A673 (cell line): ENCODE results near the gene FCHSD2. TPM values are rescaled to one million over a fixed set of nuclear protein-coding genes. Genes with fewer than 3 reads are reported as not detected.

ENCODE experiments used
- BruUV-seq: library from RNA; stranded (reverse); fragments of 400-500 nt; replicated peaks from 2 replicates; lab custom pipeline; 2021; lab: Mats Ljungman, UMichigan
- CTCF ChIA-PET: fragments of 300-600 bp; sonication (Branson Sonifier 250); formaldehyde crosslinking; loops from one replicate; lab custom pipeline; 2022; ENCODE audit warnings: antibody characterized with exemption; lab: Charles Lee
- POLR2A ChIA-PET: fragments of 300-600 bp; sonication (Branson Sonifier 250); formaldehyde crosslinking; loops from one replicate; lab custom pipeline; 2022; ENCODE audit warnings: antibody characterized with exemption; ENCODE audit not compliant: low non-redundant PET; lab: Charles Lee
- DNase-seq: peaks from one replicate; pipeline ENCODE4 v3.0.0-alpha.2; 2015; ENCODE audit warnings: low spot score
- H3K27ac ChIP-seq: fragments of 200-600 bp; sonication (generic); 2 replicates; pipeline ENCODE4 v1.5.1; 2016; ENCODE audit warnings: mixed run types, low read depth, mild to moderate bottlenecking, mixed read lengths, antibody characterized with exemption, low read length; ENCODE audit not compliant: poor library complexity, severe bottlenecking
- H3K27me3 ChIP-seq: fragments of 200-600 bp; sonication (generic); replicated peaks from 2 replicates; pipeline ENCODE4 v1.6.1; 2017; ENCODE audit warnings: mixed run types, low read depth, mild to moderate bottlenecking, mixed read lengths, antibody characterized with exemption, low read length; ENCODE audit not compliant: insufficient read depth, poor library complexity
- H3K36me3 ChIP-seq: fragments of 200-600 bp; sonication (generic); 2 replicates; pipeline ENCODE4 v1.6.1; 2016; ENCODE audit warnings: mixed run types, mild to moderate bottlenecking, mixed read lengths, antibody characterized with exemption, low read length; ENCODE audit not compliant: insufficient read depth, poor library complexity, severe bottlenecking
- H3K4me1 ChIP-seq: fragments of 200-600 bp; sonication (generic); 2 replicates; pipeline ENCODE4 v1.6.1; 2017; ENCODE audit warnings: mixed run types, mild to moderate bottlenecking, mixed read lengths, antibody characterized with exemption, low read length; ENCODE audit not compliant: insufficient read depth, poor library complexity, severe bottlenecking
- H3K4me3 ChIP-seq: fragments of 200-600 bp; sonication (generic); 2 replicates; pipeline ENCODE4 v1.5.1; 2016; ENCODE audit warnings: low read depth, mixed run types, mild to moderate bottlenecking, mixed read lengths, low read length; ENCODE audit not compliant: poor library complexity, severe bottlenecking
- H3K9me3 ChIP-seq: fragments of 200-600 bp; sonication (generic); 2 replicates; pipeline ENCODE4 v1.6.1; 2016; ENCODE audit warnings: mixed run types, low read depth, mild to moderate bottlenecking, mixed read lengths, antibody characterized with exemption, low read length; ENCODE audit not compliant: poor library complexity, severe bottlenecking
- EZH2 ChIP-seq: fragments of 200-600 bp; sonication (generic); IDR thresholded peaks from 2 replicates; pipeline ENCODE4 v1.6.1; 2017; ENCODE audit warnings: borderline replicate concordance, low read depth, mild to moderate bottlenecking, mixed read lengths, antibody characterized with exemption, low read length; ENCODE audit not compliant: poor library complexity, severe bottlenecking
- intact Hi-C: fragments of 100-400 bp; cut with micrococcal nuclease; formaldehyde crosslinking; loops from one replicate; pipeline ENCODE4 v1.10.0; 2022; ENCODE audit not compliant: unreplicated experiment
- total RNA-seq: library from RNA; stranded (reverse); gene quantifications from 2 replicates; pipeline ENCODE4 v1.2.3, GENCODE V29; 2021
- TF ChIP-seq, protein P1 (sequence below): fragments of 300-800, 200-600 bp; sonication (generic); conservative IDR thresholded peaks from 2 replicates; pipeline ENCODE4 v1.5.1; 2017; ENCODE audit warnings: low read depth, mild to moderate bottlenecking, antibody characterized with exemption, low read length, moderate library complexity, mixed read lengths

The FCHSD2 gene
- total RNA-seq, 1 experiment from 2014 or later, result 44.7 TPM

DNA sequence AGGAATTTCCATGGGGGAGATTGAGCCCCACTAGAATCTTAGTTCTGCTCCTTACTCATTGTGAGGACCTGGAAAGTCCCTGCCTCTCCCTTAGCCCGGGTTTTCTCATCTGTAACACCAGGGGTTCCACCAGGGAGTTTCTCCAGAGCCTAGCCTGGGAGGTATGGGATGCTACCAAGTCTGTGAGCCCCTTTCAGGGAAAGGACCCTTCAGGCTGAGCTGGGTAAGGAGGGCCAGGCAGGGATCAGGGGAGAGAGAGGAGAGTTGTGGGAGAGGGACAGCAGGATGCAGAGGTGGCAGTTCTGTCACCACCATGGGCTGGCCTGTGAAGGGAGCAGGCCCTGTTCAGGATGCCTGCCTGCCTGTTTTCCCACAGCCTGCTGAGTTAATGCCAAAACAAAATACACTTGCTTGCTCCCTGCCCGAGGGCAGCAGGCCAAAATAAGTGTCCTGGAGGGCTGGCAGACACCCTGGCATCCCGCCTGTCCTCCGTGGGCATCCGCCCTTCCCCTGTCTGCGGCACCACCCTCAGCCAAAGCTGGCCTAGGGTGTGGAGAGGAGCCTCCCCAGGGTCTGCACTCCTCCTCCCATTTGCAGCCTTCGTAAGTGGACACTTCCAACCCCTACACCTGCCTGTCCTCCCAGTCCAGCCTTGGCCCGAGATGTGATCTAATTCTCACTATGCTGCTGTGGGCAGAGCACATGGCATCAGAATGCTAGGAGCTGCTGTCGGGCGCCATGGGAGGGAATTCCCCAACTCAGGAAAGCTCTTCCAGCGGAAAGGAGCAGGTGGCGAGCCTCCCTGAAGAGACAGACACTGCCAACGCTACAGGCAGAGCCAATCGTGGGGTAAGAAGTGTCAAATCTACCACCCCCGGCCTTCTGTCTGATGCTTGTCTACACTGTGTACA is 5.9 kb upstream of the FCHSD2 start:
- H3K27me3 ChIP-seq, result no peaks in the 10 kb centered on the region
- H3K36me3 ChIP-seq, result no peaks in the 10 kb centered on the region
- no peaks in the 10 kb centered on the region for H3K9me3 ChIP-seq
- ChIA-PET POLR2A (no interaction called here), CTCF (no interaction called here)
- H3K4me1 ChIP-seq, result peaks cover 7% of the 10 kb centered on the region
- BruUV-seq, result no TSS peak
- H3K27ac ChIP-seq, result no peak overlapping the region
- H3K4me3 ChIP-seq, result no peak overlapping the region
- no peak for DNase-seq
- intact Hi-C loops, result loop anchor here (10.0 kb wide), 1 partner anchor 213 kb away; no protein-coding TSS in a partner anchor
- TF ChIP-seq, protein P1, sequence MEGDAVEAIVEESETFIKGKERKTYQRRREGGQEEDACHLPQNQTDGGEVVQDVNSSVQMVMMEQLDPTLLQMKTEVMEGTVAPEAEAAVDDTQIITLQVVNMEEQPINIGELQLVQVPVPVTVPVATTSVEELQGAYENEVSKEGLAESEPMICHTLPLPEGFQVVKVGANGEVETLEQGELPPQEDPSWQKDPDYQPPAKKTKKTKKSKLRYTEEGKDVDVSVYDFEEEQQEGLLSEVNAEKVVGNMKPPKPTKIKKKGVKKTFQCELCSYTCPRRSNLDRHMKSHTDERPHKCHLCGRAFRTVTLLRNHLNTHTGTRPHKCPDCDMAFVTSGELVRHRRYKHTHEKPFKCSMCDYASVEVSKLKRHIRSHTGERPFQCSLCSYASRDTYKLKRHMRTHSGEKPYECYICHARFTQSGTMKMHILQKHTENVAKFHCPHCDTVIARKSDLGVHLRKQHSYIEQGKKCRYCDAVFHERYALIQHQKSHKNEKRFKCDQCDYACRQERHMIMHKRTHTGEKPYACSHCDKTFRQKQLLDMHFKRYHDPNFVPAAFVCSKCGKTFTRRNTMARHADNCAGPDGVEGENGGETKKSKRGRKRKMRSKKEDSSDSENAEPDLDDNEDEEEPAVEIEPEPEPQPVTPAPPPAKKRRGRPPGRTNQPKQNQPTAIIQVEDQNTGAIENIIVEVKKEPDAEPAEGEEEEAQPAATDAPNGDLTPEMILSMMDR, result no peak

DNA sequence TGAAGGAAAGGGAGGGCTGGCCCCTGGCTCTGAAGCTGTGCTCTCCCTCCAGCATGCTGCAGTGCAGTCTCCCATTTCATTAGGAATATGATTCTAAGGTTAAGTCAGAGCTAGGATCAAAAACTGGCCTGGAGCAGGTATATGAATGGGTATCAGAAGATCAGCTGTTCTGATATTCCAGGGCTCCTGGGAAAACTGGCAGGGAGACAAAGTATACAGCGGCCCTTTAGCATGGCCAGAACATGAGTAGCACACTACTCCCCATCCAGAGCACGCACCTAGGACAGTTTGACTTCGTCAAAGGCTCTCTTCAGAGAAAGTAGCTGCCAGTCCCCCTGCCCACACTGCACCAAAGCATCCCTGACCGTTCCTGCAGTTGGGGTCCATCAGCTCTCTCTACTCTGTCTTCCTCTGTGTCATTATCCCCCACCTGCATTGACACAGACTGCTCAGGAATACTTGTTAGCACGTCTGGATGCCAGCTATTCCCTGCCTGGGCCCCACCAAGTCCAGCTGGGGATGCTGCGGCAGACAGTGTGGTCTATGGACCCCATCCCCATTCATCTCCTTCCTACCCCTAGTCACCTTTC is 4.0 kb upstream of the FCHSD2 start:
- H3K27ac ChIP-seq, result no peak overlapping the region
- H3K27me3 ChIP-seq, result no peaks in the 10 kb centered on the region
- no peak overlapping the region for H3K4me3 ChIP-seq
- TF ChIP-seq EZH2, result no peak
- TF ChIP-seq, protein P1, result no peak
- H3K36me3 ChIP-seq, result no peaks in the 10 kb centered on the region
- ChIA-PET POLR2A (no interaction called here), CTCF (no interaction called here)
- H3K9me3 ChIP-seq, result no peaks in the 10 kb centered on the region
- peaks cover 9% of the 10 kb centered on the region for H3K4me1 ChIP-seq
- intact Hi-C loops, result loop anchor here (10.0 kb wide), 1 partner anchor 211 kb away; no protein-coding TSS in a partner anchor
- no TSS peak for BruUV-seq
- no peak for DNase-seq

DNA sequence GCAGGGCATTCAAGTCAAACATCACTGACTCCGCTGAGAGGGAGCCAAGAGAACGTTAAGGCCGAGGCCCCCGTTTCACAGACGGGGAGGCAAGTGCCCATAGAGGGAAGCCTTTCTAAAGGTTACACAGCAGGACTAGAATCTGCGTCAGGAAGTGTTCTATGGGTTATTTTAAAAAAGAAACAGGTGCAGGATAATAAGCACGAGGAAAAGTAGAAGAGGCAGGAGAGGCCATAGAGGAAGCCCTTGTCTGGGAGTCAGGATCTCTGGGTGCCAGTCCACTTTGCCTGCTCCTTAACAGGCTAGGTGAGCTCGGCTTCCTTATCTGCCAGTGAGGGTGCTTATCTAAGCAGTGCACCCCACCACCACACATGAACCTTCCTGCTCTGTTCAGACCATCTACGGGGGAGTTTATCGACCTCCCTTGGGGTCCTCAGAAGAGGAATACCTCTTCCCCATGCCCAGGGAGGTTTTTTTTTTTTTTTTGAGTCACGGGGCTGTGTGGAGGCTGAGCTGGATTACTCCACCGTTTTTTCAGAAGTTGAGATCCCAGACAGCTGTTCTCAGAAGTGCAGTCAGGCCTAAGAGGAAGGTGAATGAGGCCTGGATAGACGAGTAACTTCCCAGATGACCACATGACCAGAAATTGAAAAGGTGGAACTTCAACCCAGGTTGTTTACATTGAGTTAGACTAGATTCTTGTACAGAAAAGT is 1.2 kb upstream of the FCHSD2 start:
- H3K27me3 ChIP-seq, result no peaks in the 10 kb centered on the region
- peak overlapping the region; percentile 90 for H3K27ac ChIP-seq
- peak overlapping the region; percentile 98 for H3K4me3 ChIP-seq
- POLR2A ChIA-PET, result interaction anchor here (0.7 kb wide), 1 partner anchor 232 kb away, joined by 3 read pairs; no protein-coding TSS in a partner anchor
- peaks cover 15% of the 10 kb centered on the region for H3K4me1 ChIP-seq
- CTCF ChIA-PET, result interaction anchor here (0.6 to 1.1 kb wide), 4 partner anchors 34 to 418 kb away, joined by 3 to 9 read pairs (median 4); no protein-coding TSS in a partner anchor
- H3K9me3 ChIP-seq, result no peaks in the 10 kb centered on the region
- BruUV-seq, result no TSS peak
- DNase-seq, result no peak
- no peak for TF ChIP-seq EZH2
- TF ChIP-seq, protein P1, result no peak
- no peaks in the 10 kb centered on the region for H3K36me3 ChIP-seq
- intact Hi-C loops, result loop anchor here (10.0 kb wide), 1 partner anchor 208 kb away; no protein-coding TSS in a partner anchor
